ENCODE data around the gene SLC12A5. TPM values are rescaled to one million over a fixed set of nuclear protein-coding genes. Genes with fewer than 3 reads are reported as not detected.
A peak's percentile ranks its signal among the peaks of the same experiment; 100 is the strongest.

Gene SLC12A5
- total and polyA plus RNA-seq, 9 of the 15 experiments (the other 6 are each of a cell fraction or from before 2014, with no cell fraction given) = 0.36 to 7.5 (median 2.1) TPM

- no peaks in the 10 kb centered on the region for H3K27me3 ChIP-seq (ENCODE audit: control insufficient read depth in 2 of 2, insufficient read depth in 2 of 2, low read length in 2 of 2)
- no peaks in the 10 kb centered on the region for H3K9me3 ChIP-seq (replicated peaks; ENCODE audit: control insufficient read depth, insufficient read depth, low read depth, low read length)
- intact Hi-C loops (cut with micrococcal nuclease) = loop anchor here (5.0 kb wide), 1 partner anchor 112 kb away; the partner anchor contains the start of gene ZNF335
- H3K9me1 ChIP-seq (ENCODE audit: control insufficient read depth, insufficient read depth, low read length) = no peaks in the 10 kb centered on the region
- no TSS peak for BruUV-seq (replicated peaks)
- peaks cover 2% of the 10 kb centered on the region; the same call in 1 of the 3 replicates for H3K36me3 ChIP-seq (ENCODE audit: control insufficient read depth, insufficient read depth, low read length)
- 34% methylated on average over 3 of the region's 3 CpGs for WGBS (ENCODE audit: insufficient coverage, low coverage, missing lambda C conversion rate)
- H3K79me2 ChIP-seq (ENCODE audit: control insufficient read depth, insufficient read depth, low read length) = peaks cover 93% of the 10 kb centered on the region
- no peak overlapping the region for H3K9ac ChIP-seq (ENCODE audit: insufficient read depth in 1 of 2, low read depth in 2 of 2, low read length in 2 of 2)
- ChIA-PET POLR2A (interaction anchor here (0.6 to 1.1 kb wide), 2 partner anchors 8 to 73 kb away, joined by 3 to 4 read pairs; no protein-coding TSS in a partner anchor), CTCF (ENCODE audit: low intra/inter-chr PET ratio) (no interaction called here)
- no peak overlapping the region; the same call in 1 of the 2 replicates for H3K4me2 ChIP-seq (ENCODE audit: insufficient read depth, low read length)
- ATAC-seq (no peak), DNase-seq (ENCODE audit: extremely low read depth in 1 of 4, low spot score in 3 of 4) (no peak), FAIRE-seq (no peak)
- in situ Hi-C loops (cut with MboI) = no loop called here
- H3K4me1 ChIP-seq (replicated peaks in 1 of 2; ENCODE audit: control insufficient read depth in 2 of 2, insufficient read depth in 2 of 2, low read length in 2 of 2) = peaks cover 12 to 30% of the 10 kb centered on the region in 2 experiments
- peaks cover 30% of the 10 kb centered on the region for H4K20me1 ChIP-seq (replicated peaks; ENCODE audit: control insufficient read depth, insufficient read depth, low read length)
- no peak overlapping the region for H2AFZ ChIP-seq (ENCODE audit: low read depth, low read length)
- no peak overlapping the region for H3K27ac ChIP-seq (ENCODE audit: extremely low read depth, low read depth, low read length)
- TF ChIP-seq FOXJ2 (tag; IDR thresholded peaks at IDR 0.05) = no peak
- peak; percentile 58; the same call in 1 of the 2 replicates for TF ChIP-seq ZKSCAN1 (IDR thresholded peaks at IDR 0.05; ENCODE audit: low read depth, low read length)
- TF ChIP-seq ETV5 (CRISPR knock-in tag; IDR thresholded peaks at IDR 0.05; ENCODE audit: low read depth) = no peak
- no peak overlapping the region for H3K4me3 ChIP-seq
Observed at GRCh38 chr20:46084805-46085178, 55.8 kb downstream of the SLC12A5 start.

- Histone ChIP-seq H3K9me3 (replicated peaks; ENCODE audit: control insufficient read depth, insufficient read depth, low read depth, low read length) (no peaks in the 10 kb centered on the region), H3K4me1 (replicated peaks in 1 of 2; ENCODE audit: control insufficient read depth in 2 of 2, insufficient read depth in 2 of 2, low read length in 2 of 2) (peaks cover 12 to 30% of the 10 kb centered on the region in 2 experiments), H3K27ac (ENCODE audit: extremely low read depth, low read depth, low read length) (no peak overlapping the region), H3K9me1 (ENCODE audit: control insufficient read depth, insufficient read depth, low read length) (no peaks in the 10 kb centered on the region), H3K27me3 (ENCODE audit: control insufficient read depth in 2 of 2, insufficient read depth in 2 of 2, low read length in 2 of 2) (no peaks in the 10 kb centered on the region), H2AFZ (ENCODE audit: low read depth, low read length) (no peak overlapping the region), H3K79me2 (ENCODE audit: control insufficient read depth, insufficient read depth, low read length) (peaks cover 93% of the 10 kb centered on the region), H3K36me3 (ENCODE audit: control insufficient read depth, insufficient read depth, low read length) (peaks cover 2% of the 10 kb centered on the region; the same call in 1 of the 3 replicates), H3K9ac (ENCODE audit: insufficient read depth in 1 of 2, low read depth in 2 of 2, low read length in 2 of 2) (no peak overlapping the region), H3K4me2 (ENCODE audit: insufficient read depth, low read length) (no peak overlapping the region; the same call in 1 of the 2 replicates), H4K20me1 (replicated peaks; ENCODE audit: control insufficient read depth, insufficient read depth, low read length) (peaks cover 30% of the 10 kb centered on the region), H3K4me3 (no peak overlapping the region)
- BruUV-seq (replicated peaks) = no TSS peak
- CTCF ChIA-PET (ENCODE audit: low intra/inter-chr PET ratio) = no interaction called here
- WGBS (ENCODE audit: insufficient coverage, low coverage, missing lambda C conversion rate) = 24% methylated on average over 4 of the region's 4 CpGs
- ATAC-seq (no peak), FAIRE-seq (peak; percentile 61), DNase-seq (ENCODE audit: extremely low read depth in 1 of 4, low spot score in 3 of 4) (peak in 2 of 4 experiments; percentile 11 to 66)
- intact Hi-C loops (cut with micrococcal nuclease) (loop anchor here (5.0 kb wide), 1 partner anchor 113 kb away; the partner anchor contains the start of gene ZNF335), in situ Hi-C loops (cut with MboI) (no loop called here)
- POLR2A ChIA-PET = interaction anchor here (0.5 to 1.1 kb wide), 4 partner anchors 9 to 174 kb away, joined by 3 to 4 read pairs (median 3); no protein-coding TSS in a partner anchor
- TF ChIP-seq FOSL1 (tag; conservative IDR thresholded peaks at IDR 0.05) = peak; percentile 77
- TF ChIP-seq SMARCE1 (IDR thresholded peaks at IDR 0.05) = peak; percentile 78
- TF ChIP-seq EGR1 (conservative IDR thresholded peaks at IDR 0.05) = peak; percentile 42
- TF ChIP-seq DACH1 (IDR thresholded peaks at IDR 0.05; ENCODE audit: partially characterized antibody) = peak; percentile 56
- 0 out of 2 replicates have a peak, but pooled peaks have one; percentile 28 for TF ChIP-seq SP1 (CRISPR knock-in tag; IDR thresholded peaks at IDR 0.05)
- peak; percentile 86 for TF ChIP-seq ATF3 (IDR thresholded peaks at IDR 0.05)
- no peak; the same call in 1 of the 2 replicates for TF ChIP-seq ATF3 (CRISPR knock-in tag; conservative IDR thresholded peaks at IDR 0.05)
- 0 out of 2 replicates have a peak, but pooled peaks have one; percentile 22 for TF ChIP-seq HDAC2 (IDR thresholded peaks at IDR 0.05)
- TF ChIP-seq GATA2 (CRISPR knock-in tag; IDR thresholded peaks at IDR 0.05) = no peak
- peak; percentile 79 for TF ChIP-seq SMARCA4 (IDR thresholded peaks at IDR 0.05)
- TF ChIP-seq U2AF2 (optimal IDR thresholded peaks at IDR 0.05; ENCODE audit: low read depth, low read length) = no peak
- TF ChIP-seq SMARCC2 (IDR thresholded peaks at IDR 0.05; ENCODE audit: low read depth) = 0 out of 2 replicates have a peak, but pooled peaks have one; percentile 67
- peak in 1 of 2 experiments; percentile 48; a peak in 1 of 4 replicates for TF ChIP-seq NRF1 (conservative IDR thresholded peaks at IDR 0.05 in 1 of 2, IDR thresholded peaks at IDR 0.05 in 1 of 2)
Observed at GRCh38 chr20:46085179-46085851, 56.3 kb downstream of the SLC12A5 start.

Measured in K562 (cell line).